SHP77 (cell line): ENCODE results near the gene KLK12.

Experiments used
- DNase-seq, 2 experiments: peaks; one replicate each; lab custom pipeline; 2025; lab: John Stamatoyannopoulos, UW

KLK12 gene

DNA sequence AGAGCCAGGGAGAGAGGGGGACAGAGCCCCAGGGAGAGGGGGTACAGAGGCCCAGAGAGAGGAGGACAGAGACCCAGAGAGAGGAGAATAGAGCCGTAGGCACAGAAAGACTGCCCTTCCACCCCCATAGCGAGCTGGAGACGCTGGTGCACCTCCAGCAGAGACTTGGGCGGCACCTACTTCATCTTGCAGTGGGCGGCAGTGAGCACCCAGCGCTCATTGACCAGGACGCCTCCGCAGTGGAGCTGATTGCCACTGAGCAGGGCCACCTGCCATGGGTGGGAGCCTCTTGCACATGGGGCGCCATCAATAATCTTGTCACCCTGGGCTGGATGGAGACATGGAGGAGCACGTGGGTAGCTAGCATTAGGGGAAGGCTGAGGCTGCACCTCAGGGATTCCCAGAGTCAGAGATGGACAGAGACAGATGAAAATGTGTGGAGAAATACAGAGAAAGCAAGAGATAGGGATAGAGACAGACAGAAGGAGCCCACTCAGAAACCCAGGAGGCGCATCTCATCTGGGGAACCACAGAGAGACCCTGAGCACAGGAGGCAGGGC lies 53.1 kb downstream of the KLK12 start:
- DNase-seq = no peak

DNA sequence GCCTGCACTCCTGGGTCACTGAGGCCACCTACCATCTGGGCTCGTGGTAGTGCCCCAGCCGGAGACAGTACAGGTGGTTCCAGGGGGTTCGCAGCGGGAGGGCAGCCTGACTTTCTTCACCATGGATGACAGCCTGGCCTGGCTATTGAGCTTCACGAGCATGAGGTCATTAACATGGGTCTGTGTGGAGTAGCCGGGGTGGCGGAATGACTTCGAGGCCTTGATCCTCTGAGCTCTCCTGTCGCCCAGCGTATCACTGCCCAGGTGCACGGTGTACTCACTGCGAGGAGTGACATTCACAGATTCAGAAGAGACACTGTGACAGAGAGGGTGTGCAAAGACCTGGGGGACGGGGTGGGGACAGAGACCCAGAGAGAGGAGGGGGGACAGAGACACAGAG lies 54.6 kb downstream of the KLK12 start:
- no peak for DNase-seq

DNA sequence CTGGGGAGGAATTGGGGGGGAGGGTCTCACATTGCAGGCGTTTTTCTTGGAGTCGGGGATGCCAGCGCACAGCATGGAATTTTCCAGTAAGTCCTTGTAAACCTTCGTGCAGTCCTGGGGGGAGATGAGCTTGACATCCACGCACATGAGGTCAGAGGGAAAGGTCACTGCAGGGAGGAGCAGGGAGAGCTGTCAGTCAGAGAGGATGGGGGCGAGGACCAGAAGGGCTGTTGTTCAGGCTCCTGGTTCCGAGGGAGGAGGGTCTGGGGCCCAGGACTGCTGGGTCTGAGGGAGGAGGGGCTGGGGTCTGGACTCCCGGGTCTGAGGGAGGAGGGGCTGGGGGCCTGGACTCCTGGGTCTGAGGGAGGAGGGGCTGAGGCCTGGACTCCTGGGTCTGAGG lies 55.0 kb downstream of the KLK12 start:
- no peak for DNase-seq
